Coronary artery (tissue), 2 donors: ENCODE measurements around the gene DNM1L.

Experiments used
- DNase-seq: peaks from one replicate; pipeline ENCODE4 v3.0.0-alpha.2; 2017; ENCODE audit warnings: low spot score
- H3K27ac ChIP-seq, 2 donors: fragments of 200-600 bp; sonication (generic); one replicate each; pipeline ENCODE4 v1.5.1; 2016 to 2019
- H3K4me3 ChIP-seq: fragments of 200-600 bp; sonication (generic); 2 replicates; pipeline ENCODE4 v1.5.1; 2016; ENCODE audit warnings: mild to moderate bottlenecking, moderate library complexity
- TF ChIP-seq, protein P1 (sequence below): fragments of 200-600 bp; sonication (generic); IDR thresholded peaks from one replicate; pipeline ENCODE4 v1.5.1; 2019; ENCODE audit warnings: antibody characterized with exemption

Gene DNM1L

DNA sequence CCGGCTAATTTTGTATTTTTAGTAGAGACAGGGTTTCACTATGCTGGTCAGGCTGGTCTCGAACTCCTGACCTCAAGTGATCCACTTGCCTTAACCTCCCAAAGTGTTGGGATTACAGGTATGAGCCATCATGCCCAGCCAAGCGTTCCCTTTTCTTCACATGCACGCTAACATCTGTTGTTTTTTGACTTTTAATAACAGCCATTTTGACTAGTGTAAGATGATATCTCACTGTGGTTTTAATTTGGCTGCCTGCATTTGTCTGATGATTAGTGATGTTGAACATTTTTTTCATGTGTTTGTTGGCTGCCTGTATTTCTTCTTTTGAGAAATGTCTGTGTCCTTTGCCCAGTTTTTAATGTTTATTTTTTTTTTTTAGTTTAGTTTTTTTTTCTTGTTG is 86.8 kb downstream of the DNM1L start:
- Histone ChIP-seq H3K27ac (no peak overlapping the region), H3K4me3 (no peak overlapping the region)
- TF ChIP-seq, protein P1, sequence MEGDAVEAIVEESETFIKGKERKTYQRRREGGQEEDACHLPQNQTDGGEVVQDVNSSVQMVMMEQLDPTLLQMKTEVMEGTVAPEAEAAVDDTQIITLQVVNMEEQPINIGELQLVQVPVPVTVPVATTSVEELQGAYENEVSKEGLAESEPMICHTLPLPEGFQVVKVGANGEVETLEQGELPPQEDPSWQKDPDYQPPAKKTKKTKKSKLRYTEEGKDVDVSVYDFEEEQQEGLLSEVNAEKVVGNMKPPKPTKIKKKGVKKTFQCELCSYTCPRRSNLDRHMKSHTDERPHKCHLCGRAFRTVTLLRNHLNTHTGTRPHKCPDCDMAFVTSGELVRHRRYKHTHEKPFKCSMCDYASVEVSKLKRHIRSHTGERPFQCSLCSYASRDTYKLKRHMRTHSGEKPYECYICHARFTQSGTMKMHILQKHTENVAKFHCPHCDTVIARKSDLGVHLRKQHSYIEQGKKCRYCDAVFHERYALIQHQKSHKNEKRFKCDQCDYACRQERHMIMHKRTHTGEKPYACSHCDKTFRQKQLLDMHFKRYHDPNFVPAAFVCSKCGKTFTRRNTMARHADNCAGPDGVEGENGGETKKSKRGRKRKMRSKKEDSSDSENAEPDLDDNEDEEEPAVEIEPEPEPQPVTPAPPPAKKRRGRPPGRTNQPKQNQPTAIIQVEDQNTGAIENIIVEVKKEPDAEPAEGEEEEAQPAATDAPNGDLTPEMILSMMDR: no peak
- DNase-seq: no peak

DNA sequence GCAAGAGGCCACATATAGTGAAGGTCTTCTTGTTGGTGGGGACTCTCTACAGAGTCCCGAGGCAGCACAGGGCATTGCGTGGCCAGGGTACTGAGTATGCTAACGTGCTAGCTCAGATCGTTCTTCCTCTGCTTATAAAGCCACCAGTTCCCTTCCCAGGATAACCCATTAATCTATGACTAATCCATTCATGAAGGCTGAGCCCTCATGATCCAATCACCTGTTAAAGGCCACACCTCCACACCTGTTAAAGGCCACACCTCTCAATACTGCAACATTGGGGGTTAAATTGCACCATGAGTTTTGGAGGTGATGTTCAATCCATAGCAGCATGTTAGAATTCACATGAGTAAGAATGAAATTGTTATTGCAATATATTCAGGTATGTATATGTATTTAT is 89.4 kb downstream of the DNM1L start:
- Histone ChIP-seq H3K27ac (no peak overlapping the region), H3K4me3 (no peak overlapping the region)
- TF ChIP-seq, protein P1: no peak
- DNase-seq: no peak

DNA sequence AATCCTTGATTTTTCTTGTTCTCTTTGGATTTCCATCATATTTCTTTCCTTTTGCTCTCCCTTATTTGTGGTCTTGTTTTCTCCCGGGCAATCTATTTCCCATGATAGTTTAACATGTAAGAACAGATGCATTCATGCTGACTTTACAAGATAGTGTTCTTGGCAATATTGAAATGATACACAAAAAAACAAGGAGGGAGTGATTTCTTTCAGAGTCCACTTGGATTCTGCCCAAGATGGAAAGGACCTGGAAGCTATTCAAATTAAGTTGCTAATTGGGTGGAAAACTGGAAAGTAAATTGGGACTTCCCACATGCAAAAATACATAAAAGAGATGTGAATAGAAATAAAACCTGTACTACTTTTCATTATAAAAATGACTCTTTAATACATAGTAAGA is 91.0 kb downstream of the DNM1L start:
- TF ChIP-seq, protein P1: no peak
- no peak overlapping the region for H3K27ac ChIP-seq
- H3K4me3 ChIP-seq: no peak overlapping the region
- DNase-seq: no peak

DNA sequence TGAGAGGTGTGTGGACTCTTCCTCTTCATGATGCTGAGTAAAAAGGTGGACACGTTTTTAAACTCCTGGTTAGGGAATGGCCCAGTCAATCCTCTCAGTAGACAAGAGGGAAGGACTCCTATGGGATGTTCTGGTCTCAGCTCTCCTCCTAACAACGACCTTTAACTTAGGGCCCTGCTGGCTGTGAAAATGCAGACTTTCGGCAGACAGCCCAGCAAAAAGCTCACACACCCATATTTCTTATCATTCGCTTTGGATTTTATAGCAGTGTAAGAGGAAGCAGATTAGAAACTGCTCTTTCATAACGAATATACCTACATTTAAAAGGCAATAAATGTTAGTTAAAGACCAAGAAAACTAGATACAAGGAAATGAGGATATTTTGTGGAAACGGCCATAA is 94.6 kb downstream of the DNM1L start:
- TF ChIP-seq, protein P1: no peak
- DNase-seq: no peak
- Histone ChIP-seq H3K27ac (no peak overlapping the region), H3K4me3 (no peak overlapping the region)

DNA sequence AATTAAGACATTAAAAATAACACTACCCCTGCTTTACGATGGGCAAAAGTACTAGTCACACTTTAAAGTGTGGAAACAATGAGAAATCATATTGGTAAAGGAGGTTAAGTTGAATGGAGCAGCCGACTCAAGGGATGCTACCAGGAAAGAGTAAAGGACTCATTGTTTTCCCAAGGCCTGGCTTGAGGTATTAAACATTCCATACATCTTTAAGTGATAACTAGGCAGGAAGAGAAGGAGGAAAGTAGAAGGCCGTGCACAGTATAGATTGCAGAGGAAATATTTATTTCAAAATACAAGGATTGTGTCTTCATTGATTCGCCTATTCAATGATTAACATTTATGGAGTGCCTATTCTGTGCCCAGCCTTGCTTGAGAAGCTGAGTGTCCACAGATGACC is 97.2 kb downstream of the DNM1L start:
- H3K4me3 ChIP-seq: no peak overlapping the region
- DNase-seq: no peak
- TF ChIP-seq, protein P1: no peak
- no peak overlapping the region for H3K27ac ChIP-seq

DNA sequence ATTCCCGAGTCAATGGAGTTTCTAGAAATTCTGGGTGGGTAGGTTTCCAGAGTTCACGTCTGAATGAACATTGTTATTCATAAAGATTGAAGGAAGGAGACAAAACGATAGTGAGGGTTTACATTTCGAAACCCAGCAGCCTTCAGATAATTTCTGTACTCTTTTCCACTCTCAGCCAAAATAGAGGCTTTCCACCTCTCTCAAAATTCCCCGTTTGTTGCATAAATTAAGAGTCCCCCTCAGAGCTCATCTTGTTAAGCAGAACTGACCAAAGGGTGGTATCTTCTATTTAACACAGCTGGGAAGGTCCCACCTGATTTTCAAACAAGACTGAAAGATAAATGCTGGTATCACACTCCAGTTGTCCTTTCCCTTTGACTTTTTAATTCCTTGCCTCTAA is 98.1 kb downstream of the DNM1L start:
- TF ChIP-seq, protein P1: no peak
- DNase-seq: no peak
- no peak overlapping the region for H3K4me3 ChIP-seq
- H3K27ac ChIP-seq: no peak overlapping the region

DNA sequence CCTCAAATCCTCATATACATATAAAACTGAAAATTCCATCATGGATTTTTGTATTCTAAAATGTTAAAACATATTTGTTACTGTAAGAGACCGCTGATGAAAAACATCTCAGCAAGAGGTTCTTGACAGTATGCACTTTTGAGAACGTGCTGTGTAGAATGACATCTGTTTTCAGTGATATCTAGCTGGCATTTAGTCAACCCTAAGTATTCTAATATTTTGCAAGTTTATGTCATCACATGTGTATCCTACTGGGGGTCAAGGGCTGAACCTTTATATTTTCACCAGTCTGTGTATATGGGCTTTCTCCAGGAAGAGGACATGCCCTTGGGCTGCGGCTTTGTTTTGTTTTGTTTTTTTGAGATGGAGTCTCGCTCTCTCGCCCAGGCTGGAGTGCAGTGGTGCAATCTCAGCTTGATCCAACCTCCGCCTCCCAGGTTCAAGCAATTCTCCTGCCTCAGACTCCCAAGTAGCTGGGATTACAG is 98.6 kb downstream of the DNM1L start:
- TF ChIP-seq, protein P1: no peak
- no peak for DNase-seq
- H3K4me3 ChIP-seq: no peak overlapping the region
- no peak overlapping the region for H3K27ac ChIP-seq
